HepG2 (cell line): Measurements from ENCODE around the gene ADAMTS16. TPM values are rescaled to one million over a fixed set of nuclear protein-coding genes. Genes with fewer than 3 reads are reported as not detected.

ENCODE experiments used
- ATAC-seq: fragments of 200-7000 bp; cut with Tn5 transposase; 3 replicates; pipeline ENCODE4 v1.9.1; 2020; ENCODE audit warnings: mild to moderate bottlenecking, moderate library complexity
- BruUV-seq: library from RNA; stranded (reverse); fragments of 400-500 nt; replicated peaks from 2 replicates; lab custom pipeline; 2021; lab: Mats Ljungman, UMichigan
- CTCF ChIA-PET: fragments of 300-600 bp; formaldehyde crosslinking; extraction: SDS; loops from one replicate; lab custom pipeline; 2021; ENCODE audit warnings: low total read pairs, inconsistent platforms, low intra/inter-chr PET ratio; lab: Yijun Ruan, JAX
- POLR2A ChIA-PET: fragments of 350-600 bp; sonication (Branson Sonifier 250); formaldehyde crosslinking; loops from one replicate; lab custom pipeline; 2020; ENCODE audit warnings: antibody characterized with exemption, inconsistent platforms; lab: Yijun Ruan, JAX
- DNase-seq: peaks from one replicate; pipeline ENCODE4 v3.0.0-alpha.2; 2015; ENCODE audit warnings: low spot score
- FAIRE-seq: peaks from 3 replicates; lab custom pipeline; 2011; peaks lifted over from hg19 to GRCh38; lab: Jason Lieb, UNC
- H2AFZ ChIP-seq: one replicate; pipeline ENCODE4 v1.6.1; 2011; ENCODE audit warnings: low read length, inconsistent platforms
- H3K27ac ChIP-seq: fragments of 300-600 bp; 3 replicates; pipeline ENCODE4 v1.8.0; 2011; ENCODE audit warnings: mixed run types, mild to moderate bottlenecking, mixed read lengths, low read length, inconsistent platforms; ENCODE audit not compliant: insufficient read depth; ENCODE audit errors: extremely low read length
- H3K27me3 ChIP-seq, 2 experiments: fragments of 200-600 bp in 1 of 2; 2 replicates in 1 of 2; 3 replicates in 1 of 2; pipeline versions ENCODE4 v1.6.0 to v1.8.0; 2011; ENCODE audit warnings: low read length in 2 of 2, mild to moderate bottlenecking in 2 of 2, moderate library complexity in 2 of 2, inconsistent platforms in 1 of 2; ENCODE audit not compliant: insufficient read depth in 2 of 2, control insufficient read depth in 1 of 2
- H3K36me3 ChIP-seq, 2 experiments: fragments of 200-600 bp in 1 of 2; replicated peaks in 1 of 2; 2 replicates in 1 of 2; 3 replicates in 1 of 2; pipeline versions ENCODE4 v1.5.1 to v1.8.0; 2011; ENCODE audit warnings: low read length in 2 of 2, inconsistent platforms in 1 of 2; ENCODE audit not compliant: insufficient read depth in 2 of 2, control insufficient read depth in 1 of 2
- H3K4me1 ChIP-seq: 2 replicates; pipeline ENCODE4 v1.5.1; 2012; ENCODE audit warnings: low read length, inconsistent platforms; ENCODE audit not compliant: insufficient read depth
- H3K4me2 ChIP-seq: 2 replicates; pipeline ENCODE4 v1.6.0; 2011; ENCODE audit warnings: low read depth, low read length, inconsistent platforms
- H3K4me3 ChIP-seq, 3 experiments: fragments of 200-600 bp in 1 of 3; sonication (generic), shearing (Covaris generic) in 1 of 3; replicated peaks in 1 of 3; 2 replicates each; pipeline ENCODE4 v1.5.1; 2011 to 2016; ENCODE audit warnings: low read length in 3 of 3, inconsistent platforms in 2 of 3, low read depth in 2 of 3, mild to moderate bottlenecking in 2 of 3, control low read depth in 1 of 3, mixed read lengths in 1 of 3; ENCODE audit not compliant: insufficient read depth in 1 of 3
- H3K79me2 ChIP-seq: one replicate; pipeline ENCODE4 v1.6.1; 2011; ENCODE audit warnings: low read length, inconsistent platforms; ENCODE audit not compliant: insufficient read depth
- H3K9ac ChIP-seq: 2 replicates; pipeline ENCODE4 v1.6.0; 2011; ENCODE audit warnings: mild to moderate bottlenecking, low read depth, low read length, inconsistent platforms; ENCODE audit not compliant: insufficient read depth
- H3K9me3 ChIP-seq: 2 replicates; pipeline ENCODE4 v1.5.1; 2012; ENCODE audit warnings: mild to moderate bottlenecking, low read length
- H4K20me1 ChIP-seq: 2 replicates; pipeline ENCODE4 v1.6.0; 2011; ENCODE audit warnings: inconsistent platforms, mild to moderate bottlenecking, low read length, moderate library complexity; ENCODE audit not compliant: insufficient read depth
- BCL6 ChIP-seq: IDR thresholded peaks from 2 replicates; pipeline ENCODE4 v1.6.1; 2016; ENCODE audit warnings: missing genetic modification reagents, missing compliant biosample characterization
- BORCS8-MEF2B ChIP-seq: sonication (generic); formaldehyde crosslinking; IDR thresholded peaks from 2 replicates; pipeline ENCODE4 v1.8.0; 2022; ENCODE audit warnings: mild to moderate bottlenecking, missing genetic modification reagents
- CCAR2 ChIP-seq: fragments of 200-400 bp; formaldehyde crosslinking; optimal IDR thresholded peaks from 2 replicates; pipeline ENCODE3; 2018; ENCODE audit warnings: low read depth, mild to moderate bottlenecking, low read length, moderate library complexity
- FOXA3 ChIP-seq: IDR thresholded peaks from 2 replicates; pipeline ENCODE4 v1.6.1; 2016; ENCODE audit warnings: missing genetic modification reagents, missing compliant biosample characterization
- GLMP ChIP-seq: sonication (generic); formaldehyde crosslinking; IDR thresholded peaks from 2 replicates; pipeline ENCODE4 v1.9.0; 2021; ENCODE audit warnings: missing genetic modification reagents, mild to moderate bottlenecking, borderline replicate concordance
- KAT2B ChIP-seq: fragments of 150-350 bp; IDR thresholded peaks from 2 replicates; pipeline ENCODE4 v1.6.1; 2014; ENCODE audit warnings: low read depth, low read length, borderline replicate concordance
- MED1 ChIP-seq: sonication (generic); formaldehyde crosslinking; IDR thresholded peaks from 2 replicates; pipeline ENCODE4 v1.4.0; 2020; ENCODE audit warnings: missing genetic modification reagents
- MIER2 ChIP-seq: IDR thresholded peaks from 2 replicates; pipeline ENCODE4 v1.6.1; 2016; ENCODE audit warnings: missing biosample characterization, missing genetic modification reagents
- NR2F1 ChIP-seq, 2 experiments: fragments of 450-650 bp in 1 of 2; formaldehyde crosslinking in 1 of 2; IDR thresholded peaks; 2 replicates each; pipeline versions ENCODE4 v1.5.0 to v1.6.1; 2016 to 2020; ENCODE audit warnings: mild to moderate bottlenecking in 1 of 2, missing compliant biosample characterization in 1 of 2, missing genetic modification reagents in 1 of 2, moderate library complexity in 1 of 2
- NR2F2 ChIP-seq: IDR thresholded peaks from 2 replicates; pipeline ENCODE4 v1.6.1; 2012; ENCODE audit warnings: low read depth, inconsistent platforms, borderline replicate concordance
- NR2F6 ChIP-seq, 2 experiments: IDR thresholded peaks; 2 replicates each; pipeline ENCODE4 v1.6.1; 2016; ENCODE audit warnings: antibody characterized with exemption in 1 of 2, mild to moderate bottlenecking in 1 of 2
- PRPF4 ChIP-seq: fragments of 200-400 bp; formaldehyde crosslinking; IDR thresholded peaks from 2 replicates; pipeline ENCODE4 v1.6.1; 2016; ENCODE audit warnings: low read length, low read depth; ENCODE audit not compliant: poor library complexity, severe bottlenecking
- RFX3 ChIP-seq: IDR thresholded peaks from 2 replicates; pipeline ENCODE4 v1.6.1; 2016; ENCODE audit warnings: missing biosample characterization, missing genetic modification reagents
- RFXANK ChIP-seq: IDR thresholded peaks from 2 replicates; pipeline ENCODE4 v1.6.1; 2016
- RXRA ChIP-seq: sonication (generic); formaldehyde crosslinking; IDR thresholded peaks from 2 replicates; pipeline ENCODE4 v1.5.1; 2020; ENCODE audit warnings: missing genetic modification reagents
- SIN3A ChIP-seq: IDR thresholded peaks from 2 replicates; pipeline ENCODE4 v1.6.1; 2011; ENCODE audit warnings: low read depth, mild to moderate bottlenecking, control low read depth, low read length, borderline replicate concordance
- SNAPC2 ChIP-seq: sonication (generic); formaldehyde crosslinking; IDR thresholded peaks from 2 replicates; pipeline ENCODE4 v1.8.1; 2022; ENCODE audit warnings: mild to moderate bottlenecking, missing genetic modification reagents
- TBX3 ChIP-seq: fragments of 450-650 bp; IDR thresholded peaks from 2 replicates; pipeline ENCODE4 v1.6.1; 2017; ENCODE audit warnings: antibody characterized with exemption, mild to moderate bottlenecking, inconsistent platforms, borderline replicate concordance
- TFE3 ChIP-seq: IDR thresholded peaks from 2 replicates; pipeline ENCODE4 v1.6.1; 2016
- ZNF12 ChIP-seq: sonication (generic); formaldehyde crosslinking; IDR thresholded peaks from 2 replicates; pipeline ENCODE4 v1.5.0; 2020; ENCODE audit warnings: missing genetic modification reagents
- ZNF276 ChIP-seq: sonication (generic); formaldehyde crosslinking; IDR thresholded peaks from 2 replicates; pipeline ENCODE4 v1.4.0; 2020; ENCODE audit warnings: mild to moderate bottlenecking, low read depth, missing genetic modification reagents
- ZNF432 ChIP-seq: sonication (generic); formaldehyde crosslinking; IDR thresholded peaks from 2 replicates; pipeline ENCODE4 v1.5.0; 2020; ENCODE audit warnings: missing genetic modification reagents, mild to moderate bottlenecking, borderline replicate concordance
- ZNF761 ChIP-seq: sonication (generic); formaldehyde crosslinking; conservative IDR thresholded peaks from 2 replicates; pipeline ENCODE4 v1.4.0; 2020; ENCODE audit warnings: mild to moderate bottlenecking, missing genetic modification reagents
- ZNF766 ChIP-seq: sonication (generic); formaldehyde crosslinking; IDR thresholded peaks from 2 replicates; pipeline ENCODE4 v1.5.0; 2020; ENCODE audit warnings: missing genetic modification reagents, borderline replicate concordance
- WGBS: methylation state at CpG from one replicate; pipeline ENCODE4 v1.1.6; 2017; ENCODE audit warnings: low lambda C conversion rate; 5-methylcytosine and 5-hydroxymethylcytosine counted together
- in situ Hi-C: cut with HindIII; loops from 2 replicates; pipeline ENCODE4 v1.10.0; 2017; ENCODE audit warnings: low pct_unique_long_range_greater_than_20kb; ENCODE audit not compliant: extremely low pct_ligation_motif_present
- intact Hi-C: fragments of 100-400 bp; cut with micrococcal nuclease; formaldehyde crosslinking; loops from one replicate; pipeline ENCODE4 v1.10.0; 2022; ENCODE audit not compliant: unreplicated experiment
- polyA plus RNA-seq, 8 experiments: library from polyadenylated mRNA; depleted of rRNA in 3 of 8; stranded (reverse) in 7 of 8; unstranded in 1 of 8; fragments of >200 nt; fragmentation: Illumina TruSeq in 4 of 8; extraction: Trizol in 4 of 8; gene quantifications; 2 replicates each; pipeline versions ENCODE4 v1.2.1 to v1.2.3, GENCODE V29; 2011 to 2016; ENCODE audit warnings: low read depth in 4 of 8, missing spikeins in 1 of 8, mixed read lengths in 1 of 8; ENCODE audit not compliant: insufficient read depth in 1 of 8
- total RNA-seq, 5 experiments: library from RNA; depleted of rRNA; stranded (reverse); fragments of >200 nt; fragmentation: Illumina TruSeq; extraction: Trizol; gene quantifications; 2 replicates each; pipeline ENCODE4 v1.2.3, GENCODE V29; 2016; ENCODE audit warnings: low read depth in 1 of 5

The ADAMTS16 gene
- total and polyA plus RNA-seq, 2 of the 13 experiments (the other 11 are each of a cell fraction or from before 2014, with no cell fraction given): 0.02 to 0.03 TPM

- H3K9ac ChIP-seq: peak overlapping the region; percentile 49
- no peaks in the 10 kb centered on the region for H3K36me3 ChIP-seq
- ChIA-PET POLR2A (interaction anchor here (0.9 to 3.1 kb wide), 3 partner anchors 11 to 72 kb away, joined by 4 to 43 read pairs (median 5); partner anchors contain the start of gene ICE1), CTCF (no interaction called here)
- 2% methylated on average over 7 of the region's 9 CpGs for WGBS
- no peaks in the 10 kb centered on the region for H3K27me3 ChIP-seq
- no peak overlapping the region for H2AFZ ChIP-seq
- ATAC-seq: peak; percentile 88
- H3K4me3 ChIP-seq: peak overlapping the region in 1 of 3 experiments; percentile 24; a peak in 1 of 6 replicates
- H3K79me2 ChIP-seq: no peaks in the 10 kb centered on the region
- BruUV-seq: no TSS peak
- intact Hi-C loops: no loop called here
- peak overlapping the region; percentile 56 for H3K4me2 ChIP-seq
- H3K4me1 ChIP-seq: peaks cover 55% of the 10 kb centered on the region
- H3K27ac ChIP-seq: peak overlapping the region; percentile 63
- H3K9me3 ChIP-seq: no peaks in the 10 kb centered on the region
- DNase-seq: peak; percentile 85
- FAIRE-seq: peak; percentile 79
- H4K20me1 ChIP-seq: no peaks in the 10 kb centered on the region
- in situ Hi-C loops: no loop called here
- TF ChIP-seq RFXANK (CRISPR knock-in tag): no peak
- no peak for TF ChIP-seq ZNF276 (CRISPR knock-in tag)
- TF ChIP-seq FOXA3 (CRISPR knock-in tag): peak; percentile 52
- no peak for TF ChIP-seq ZNF12 (CRISPR knock-in tag)
- no peak for TF ChIP-seq KAT2B
- TF ChIP-seq SNAPC2 (CRISPR knock-in tag): no peak
- peak in 1 of 2 experiments; percentile 51; a peak in 1 of 4 replicates for TF ChIP-seq NR2F1 (CRISPR knock-in tag; IDR thresholded peaks at IDR 0.05)
- 0 out of 2 replicates have a peak, but pooled peaks have one; percentile 38 for TF ChIP-seq RXRA (CRISPR knock-in tag)
- TF ChIP-seq BORCS8-MEF2B (CRISPR knock-in tag): no peak
- no peak for TF ChIP-seq NR2F2
- no peak for TF ChIP-seq GLMP
- TF ChIP-seq NR2F6 (IDR thresholded peaks at IDR 0.05): 0 out of 2 replicates have a peak, but pooled peaks have one; percentile 62
- peak; percentile 63 for TF ChIP-seq NR2F6 (CRISPR knock-in tag; IDR thresholded peaks at IDR 0.05)
- peak; percentile 40 for TF ChIP-seq BCL6 (CRISPR knock-in tag)
- TF ChIP-seq TFE3 (CRISPR knock-in tag): no peak
- no peak for TF ChIP-seq RFX3 (CRISPR knock-in tag)
- peak; percentile 36; the same call in 1 of the 2 replicates for TF ChIP-seq TBX3
- TF ChIP-seq MED1 (CRISPR knock-in tag): peak; percentile 74
- TF ChIP-seq ZNF766 (CRISPR knock-in tag): no peak
- TF ChIP-seq MIER2 (CRISPR knock-in tag): no peak
- TF ChIP-seq CCAR2: no peak
- TF ChIP-seq PRPF4: no peak
- no peak for TF ChIP-seq ZNF761 (CRISPR knock-in tag)
- TF ChIP-seq ZNF432 (CRISPR knock-in tag): no peak
- no peak for TF ChIP-seq SIN3A
These were observed 210.0 kb downstream of the ADAMTS16 start for GRCh38 chr5:5350101-5350500.
